Mesothelial cell of epicardium (in vitro differentiated cells): ENCODE results near the gene ATP8B3. TPM values are rescaled to one million over a fixed set of nuclear protein-coding genes. Genes with fewer than 3 reads are reported as not detected.

Experiments
- DNase-seq, 2 experiments: peaks; one replicate each; pipeline ENCODE4 v3.0.0; 2021; ENCODE audit warnings: low spot score in 2 of 2; ENCODE audit not compliant: unreplicated experiment in 2 of 2
- H3K27ac Mint-ChIP-seq: 2 replicates; pipeline ENCODE4 v1.8.0; 2021; ENCODE audit warnings: mixed read lengths
- H3K27me3 Mint-ChIP-seq: 2 replicates; pipeline ENCODE4 v1.8.0; 2021; ENCODE audit warnings: low read depth, mixed read lengths
- H3K36me3 Mint-ChIP-seq: 2 replicates; pipeline ENCODE4 v1.8.0; 2021; ENCODE audit warnings: mixed read lengths
- H3K4me1 Mint-ChIP-seq: 2 replicates; pipeline ENCODE4 v1.8.0; 2021; ENCODE audit warnings: mixed read lengths
- H3K4me3 Mint-ChIP-seq: 2 replicates; pipeline ENCODE4 v1.8.0; 2021; ENCODE audit warnings: mild to moderate bottlenecking, moderate library complexity, mixed read lengths
- H3K9me3 Mint-ChIP-seq: 2 replicates; pipeline ENCODE4 v1.8.0; 2021; ENCODE audit warnings: mixed read lengths
- total RNA-seq: library from RNA; stranded (reverse); gene quantifications from 3 replicates; pipeline ENCODE4 v1.2.1, GENCODE V29; 2021
- TF ChIP-seq, protein P1 (sequence below): fragments of 200-600 bp; sonication (generic); IDR thresholded peaks from one replicate; pipeline ENCODE4 v1.5.0; 2021; ENCODE audit warnings: antibody characterized with exemption; ENCODE audit not compliant: unreplicated experiment

Gene ATP8B3
- total RNA-seq, 1 donor from 2014 or later, result 2.2 TPM

DNA sequence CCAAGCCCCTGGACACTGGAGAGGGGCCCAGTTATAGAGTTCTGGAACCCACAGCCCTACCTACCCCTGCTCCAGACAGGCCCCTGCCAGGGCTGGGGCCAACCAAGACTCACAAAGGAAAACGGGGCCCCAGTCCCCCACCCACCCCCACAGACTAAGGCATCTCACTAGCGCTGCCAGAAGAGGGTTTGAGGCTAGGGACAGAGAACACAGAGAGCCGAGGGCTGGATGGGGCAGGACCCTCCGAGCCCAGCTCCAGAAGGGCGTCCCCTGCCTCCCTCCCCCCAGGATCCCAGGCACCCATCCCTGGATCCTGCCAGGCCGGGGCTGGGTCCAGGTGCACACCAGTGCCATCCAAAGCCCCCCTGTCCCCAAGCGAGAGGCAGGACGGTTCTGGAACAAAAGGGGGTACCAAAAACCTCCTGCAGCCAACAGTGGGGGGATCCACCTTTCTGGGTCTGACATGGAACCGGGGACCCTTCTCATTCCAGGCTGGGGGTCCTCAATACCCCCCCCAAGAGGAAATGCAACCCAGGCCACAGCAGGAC is 40.6 kb upstream of the ATP8B3 start:
- Mint-ChIP-seq H3K4me1 (peaks cover 23% of the 10 kb centered on the region), H3K27ac (no peak overlapping the region), H3K27me3 (no peaks in the 10 kb centered on the region), H3K36me3 (no peaks in the 10 kb centered on the region), H3K4me3 (no peak overlapping the region), H3K9me3 (no peaks in the 10 kb centered on the region)
- DNase-seq, result no peak
- TF ChIP-seq, protein P1, sequence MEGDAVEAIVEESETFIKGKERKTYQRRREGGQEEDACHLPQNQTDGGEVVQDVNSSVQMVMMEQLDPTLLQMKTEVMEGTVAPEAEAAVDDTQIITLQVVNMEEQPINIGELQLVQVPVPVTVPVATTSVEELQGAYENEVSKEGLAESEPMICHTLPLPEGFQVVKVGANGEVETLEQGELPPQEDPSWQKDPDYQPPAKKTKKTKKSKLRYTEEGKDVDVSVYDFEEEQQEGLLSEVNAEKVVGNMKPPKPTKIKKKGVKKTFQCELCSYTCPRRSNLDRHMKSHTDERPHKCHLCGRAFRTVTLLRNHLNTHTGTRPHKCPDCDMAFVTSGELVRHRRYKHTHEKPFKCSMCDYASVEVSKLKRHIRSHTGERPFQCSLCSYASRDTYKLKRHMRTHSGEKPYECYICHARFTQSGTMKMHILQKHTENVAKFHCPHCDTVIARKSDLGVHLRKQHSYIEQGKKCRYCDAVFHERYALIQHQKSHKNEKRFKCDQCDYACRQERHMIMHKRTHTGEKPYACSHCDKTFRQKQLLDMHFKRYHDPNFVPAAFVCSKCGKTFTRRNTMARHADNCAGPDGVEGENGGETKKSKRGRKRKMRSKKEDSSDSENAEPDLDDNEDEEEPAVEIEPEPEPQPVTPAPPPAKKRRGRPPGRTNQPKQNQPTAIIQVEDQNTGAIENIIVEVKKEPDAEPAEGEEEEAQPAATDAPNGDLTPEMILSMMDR, result no peak

GRCh38 chr19:1851654-1852580 is 39.8 kb upstream of the ATP8B3 start:
- H3K4me3 Mint-ChIP-seq, result no peak overlapping the region
- no peak overlapping the region for H3K27ac Mint-ChIP-seq
- TF ChIP-seq, protein P1, result no peak
- no peaks in the 10 kb centered on the region for H3K9me3 Mint-ChIP-seq
- H3K27me3 Mint-ChIP-seq, result no peaks in the 10 kb centered on the region
- no peaks in the 10 kb centered on the region for H3K36me3 Mint-ChIP-seq
- DNase-seq, result no peak
- H3K4me1 Mint-ChIP-seq, result peaks cover 29% of the 10 kb centered on the region

DNA sequence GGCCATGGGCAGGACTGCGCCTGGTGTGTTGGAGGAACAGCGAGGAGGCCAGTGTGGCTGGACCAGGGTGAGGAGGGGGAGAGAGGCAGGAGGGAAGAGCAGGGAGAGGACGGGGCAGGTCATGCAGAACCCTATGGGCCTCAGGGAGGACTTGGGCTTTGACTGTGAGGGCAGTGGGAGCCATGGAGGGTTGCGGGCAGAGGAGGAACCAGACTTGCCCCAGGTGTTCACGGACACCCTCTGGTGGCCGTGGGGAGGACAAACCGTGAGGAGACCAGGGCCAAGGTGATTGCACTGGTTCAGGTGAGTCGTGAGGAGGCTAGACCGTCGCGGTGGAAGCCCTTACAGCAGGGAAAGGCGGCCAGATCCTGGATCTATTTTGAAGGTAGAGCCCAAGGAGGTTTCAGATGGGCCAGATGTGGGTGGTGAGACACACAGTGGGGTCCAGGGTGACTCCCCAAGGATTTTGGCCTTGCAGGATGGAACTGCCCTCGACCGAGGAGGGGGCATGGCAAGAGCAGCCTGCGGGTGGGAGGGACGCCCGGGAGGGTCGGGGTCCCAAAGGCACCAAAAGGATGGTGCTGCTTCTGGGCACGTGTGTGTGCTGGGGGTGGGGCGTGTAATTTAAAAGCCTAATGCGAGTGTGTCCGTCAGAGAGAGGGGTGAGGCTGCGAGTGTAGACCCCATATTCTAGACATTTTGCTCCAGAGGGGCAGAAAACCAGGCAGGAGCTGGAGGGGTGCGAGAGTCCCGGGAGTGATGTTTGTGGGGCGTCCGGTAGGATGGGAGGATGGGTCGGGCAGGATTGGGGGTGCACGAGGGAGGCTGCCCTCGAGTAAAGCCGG is 39.0 kb upstream of the ATP8B3 start:
- no peak overlapping the region for H3K27ac Mint-ChIP-seq
- peaks cover 31% of the 10 kb centered on the region for H3K4me1 Mint-ChIP-seq
- no peaks in the 10 kb centered on the region for H3K36me3 Mint-ChIP-seq
- H3K9me3 Mint-ChIP-seq, result no peaks in the 10 kb centered on the region
- TF ChIP-seq, protein P1, result peak; percentile 28
- DNase-seq, result no peak
- H3K27me3 Mint-ChIP-seq, result no peaks in the 10 kb centered on the region
- no peak overlapping the region for H3K4me3 Mint-ChIP-seq

DNA sequence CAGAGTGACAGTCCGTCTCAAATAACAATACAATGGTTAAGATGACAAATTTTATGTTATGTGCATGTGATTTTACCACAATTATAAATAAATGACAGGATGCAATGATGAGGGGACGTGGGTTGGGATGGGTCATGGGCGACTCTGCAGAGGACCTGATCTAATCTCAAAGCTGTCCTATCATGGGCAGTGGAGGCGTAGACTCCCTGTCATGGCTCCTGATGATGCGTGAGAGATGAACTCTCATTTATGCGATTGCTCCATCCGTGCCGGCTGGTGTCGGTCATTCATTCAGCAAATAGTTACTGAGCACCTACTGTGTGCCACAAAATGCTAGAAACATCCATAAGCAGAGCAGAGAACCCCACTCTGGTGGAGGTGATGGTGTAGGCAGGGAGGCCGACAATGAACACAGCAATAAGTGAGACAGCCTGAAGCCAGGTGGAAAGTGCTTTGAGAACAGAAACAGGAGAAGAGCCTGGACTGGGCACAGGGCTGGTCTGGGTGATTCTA is 37.9 kb upstream of the ATP8B3 start:
- no peak for DNase-seq

GRCh38 chr19:1849132-1849474 is 37.0 kb upstream of the ATP8B3 start:
- no peaks in the 10 kb centered on the region for H3K9me3 Mint-ChIP-seq
- peak overlapping the region; percentile 67 for H3K27ac Mint-ChIP-seq
- peak overlapping the region; percentile 60 for H3K4me3 Mint-ChIP-seq
- H3K4me1 Mint-ChIP-seq, result peaks cover 22% of the 10 kb centered on the region
- no peak for DNase-seq
- no peaks in the 10 kb centered on the region for H3K36me3 Mint-ChIP-seq
- TF ChIP-seq, protein P1, result no peak
- H3K27me3 Mint-ChIP-seq, result no peaks in the 10 kb centered on the region

More for the DNA sequence above, 37.9 kb upstream of the ATP8B3 start:
- Mint-ChIP-seq H3K27ac (no peak overlapping the region), H3K4me3 (no peak overlapping the region), H3K9me3 (no peaks in the 10 kb centered on the region), H3K27me3 (no peaks in the 10 kb centered on the region), H3K4me1 (peaks cover 27% of the 10 kb centered on the region), H3K36me3 (no peaks in the 10 kb centered on the region)
- TF ChIP-seq, protein P1, result no peak
